WTC11 (cell line): ENCODE data around the gene BTBD9. TPM values are rescaled to one million over a fixed set of nuclear protein-coding genes. Genes with fewer than 3 reads are reported as not detected.

Source experiments
- ATAC-seq: fragments of 200-7000 bp; cut with Tn5 transposase; 2 replicates; pipeline ENCODE4 v1.10.0; 2021; ENCODE audit warnings: mild to moderate bottlenecking, moderate library complexity
- CTCF ChIA-PET: fragments of 300-600 bp; sonication (Branson Sonifier 250); formaldehyde crosslinking; loops from one replicate; lab custom pipeline; 2021; ENCODE audit warnings: antibody characterized with exemption; lab: Charles Lee
- POLR2A ChIA-PET: fragments of 350-600 bp; sonication (Branson Sonifier 250); formaldehyde crosslinking; loops from one replicate; lab custom pipeline; 2021; ENCODE audit warnings: antibody characterized with exemption; lab: Charles Lee
- DNase-seq: peaks from one replicate; pipeline ENCODE4 v3.0.0; 2021; ENCODE audit warnings: low spot score
- H3K27ac Mint-ChIP-seq: 2 replicates; pipeline ENCODE4 v1.8.0; 2021; ENCODE audit warnings: mixed read lengths
- H3K27me3 Mint-ChIP-seq: 2 replicates; pipeline ENCODE4 v1.8.0; 2021; ENCODE audit warnings: low read depth, mild to moderate bottlenecking, moderate library complexity, mixed read lengths
- H3K36me3 Mint-ChIP-seq: 2 replicates; pipeline ENCODE4 v1.8.0; 2021; ENCODE audit warnings: mixed read lengths
- H3K4me1 Mint-ChIP-seq: 2 replicates; pipeline ENCODE4 v1.8.0; 2022; ENCODE audit warnings: mixed read lengths
- H3K4me3 Mint-ChIP-seq: 2 replicates; pipeline ENCODE4 v1.8.0; 2021; ENCODE audit warnings: mild to moderate bottlenecking, moderate library complexity, mixed read lengths
- H3K9me3 Mint-ChIP-seq: 2 replicates; pipeline ENCODE4 v1.8.0; 2021; ENCODE audit warnings: mixed read lengths
- AFF4 ChIP-seq: sonication (generic); formaldehyde crosslinking; IDR thresholded peaks from 2 replicates; pipeline ENCODE4 v1.8.1; 2023; ENCODE audit warnings: mild to moderate bottlenecking, missing genetic modification reagents, borderline replicate concordance
- AR ChIP-seq: fragments of 250-450 bp; sonication (Bioruptor Pico); IDR thresholded peaks from 2 replicates; pipeline ENCODE4 v1.9.0; 2021; ENCODE audit warnings: mild to moderate bottlenecking
- ATF2 ChIP-seq: sonication (generic); formaldehyde crosslinking; IDR thresholded peaks from 2 replicates; pipeline ENCODE4 v1.8.1; 2022; ENCODE audit warnings: low read depth, missing genetic modification reagents, borderline replicate concordance
- EMX1 ChIP-seq: fragments of 250-450 bp; sonication (Bioruptor Pico); IDR thresholded peaks from 2 replicates; pipeline ENCODE4 v1.8.0; 2021; ENCODE audit warnings: mild to moderate bottlenecking
- ETV6 ChIP-seq: sonication (generic); formaldehyde crosslinking; IDR thresholded peaks from 2 replicates; pipeline ENCODE4 v1.8.1; 2022; ENCODE audit warnings: mild to moderate bottlenecking, missing genetic modification reagents
- GRHL2 ChIP-seq: fragments of 250-450 bp; sonication (Bioruptor Pico); IDR thresholded peaks from 2 replicates; pipeline ENCODE4 v1.8.0; 2022; ENCODE audit warnings: mild to moderate bottlenecking, moderate library complexity; ENCODE audit not compliant: insufficient replicate concordance, severe bottlenecking
- GTF2I ChIP-seq: fragments of 250-450 bp; sonication (Bioruptor Pico); conservative IDR thresholded peaks from 2 replicates; pipeline ENCODE4 v1.4.0; 2021; ENCODE audit warnings: mild to moderate bottlenecking
- IRF2 ChIP-seq: sonication (generic); formaldehyde crosslinking; IDR thresholded peaks from 2 replicates; pipeline ENCODE4 v1.8.0; 2022; ENCODE audit warnings: low read depth, missing genetic modification reagents, borderline replicate concordance
- MAX ChIP-seq: sonication (generic); formaldehyde crosslinking; IDR thresholded peaks from 2 replicates; pipeline ENCODE4 v1.8.0; 2022; ENCODE audit warnings: mild to moderate bottlenecking, missing genetic modification reagents
- NR2C2 ChIP-seq: sonication (generic); formaldehyde crosslinking; IDR thresholded peaks from 2 replicates; pipeline ENCODE4 v1.8.0; 2022; ENCODE audit warnings: mild to moderate bottlenecking, missing genetic modification reagents
- OVOL2 ChIP-seq: fragments of 250-450 bp; sonication (Bioruptor Pico); IDR thresholded peaks from 2 replicates; pipeline ENCODE4 v1.9.0; 2021; ENCODE audit warnings: mild to moderate bottlenecking, borderline replicate concordance
- SOX15 ChIP-seq: fragments of 250-450 bp; sonication (Bioruptor Pico); IDR thresholded peaks from 2 replicates; pipeline ENCODE4 v1.9.0; 2021; ENCODE audit warnings: mild to moderate bottlenecking
- TCF7 ChIP-seq: sonication (generic); formaldehyde crosslinking; IDR thresholded peaks from 2 replicates; pipeline ENCODE4 v1.8.0; 2022; ENCODE audit warnings: mild to moderate bottlenecking, low read depth, missing genetic modification reagents, moderate library complexity
- USF1 ChIP-seq: sonication (generic); formaldehyde crosslinking; IDR thresholded peaks from 2 replicates; pipeline ENCODE4 v1.8.0; 2022; ENCODE audit warnings: mild to moderate bottlenecking, missing genetic modification reagents
- ZBTB43 ChIP-seq: sonication (generic); formaldehyde crosslinking; IDR thresholded peaks from 2 replicates; pipeline ENCODE4 v1.8.1; 2023; ENCODE audit warnings: mild to moderate bottlenecking, missing genetic modification reagents
- ZNF423 ChIP-seq: fragments of 250-450 bp; sonication (Bioruptor Pico); IDR thresholded peaks from 2 replicates; pipeline ENCODE4 v2.1.2; 2022; ENCODE audit warnings: mild to moderate bottlenecking, moderate library complexity
- total RNA-seq: library from RNA; stranded (reverse); gene quantifications from 3 replicates; pipeline ENCODE4 v1.2.3, GENCODE V29; 2021
- TF ChIP-seq, protein P1 (sequence below): fragments of 250-450 bp; sonication (Bioruptor Pico); IDR thresholded peaks from 2 replicates; pipeline ENCODE4 v1.9.0; 2021; ENCODE audit warnings: mild to moderate bottlenecking

BTBD9 gene
- total RNA-seq, 1 experiment from 2014 or later, result 4.2 TPM

DNA sequence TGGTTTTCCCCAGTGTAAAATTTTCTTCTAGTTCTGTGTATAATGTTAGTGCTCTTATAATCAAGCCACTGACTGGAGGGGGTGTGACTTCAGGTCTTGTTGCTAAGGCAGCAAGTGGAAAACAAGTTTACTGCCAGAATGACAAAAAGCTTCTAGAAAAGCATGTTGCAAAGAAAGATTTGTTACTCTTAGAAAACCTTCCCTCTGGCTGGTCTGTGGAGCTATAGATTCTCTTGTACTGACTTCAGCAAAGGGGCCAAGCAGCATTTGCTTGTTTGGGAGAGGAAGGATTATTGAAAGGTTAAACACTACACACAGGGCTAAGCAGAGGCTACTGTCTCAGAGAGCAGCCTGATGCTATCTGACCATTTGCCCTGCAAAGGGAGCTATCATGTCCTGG is 288.8 kb downstream of the BTBD9 start:
- Mint-ChIP-seq H3K27ac (peak overlapping the region; percentile 50; the same call in 1 of the 2 replicates), H3K4me3 (no peak overlapping the region), H3K9me3 (no peaks in the 10 kb centered on the region), H3K4me1 (peaks cover 26% of the 10 kb centered on the region), H3K36me3 (no peaks in the 10 kb centered on the region), H3K27me3 (no peaks in the 10 kb centered on the region)
- DNase-seq, result no peak
- ChIA-PET CTCF (interaction anchor here (0.8 to 1.1 kb wide), 2 partner anchors 143 to 646 kb away, joined by 3 to 4 read pairs; no protein-coding TSS in a partner anchor), POLR2A (interaction anchor here (0.5 kb wide), 1 partner anchor 1084 kb away, joined by 3 read pairs; no protein-coding TSS in a partner anchor)
- ATAC-seq, result no peak
- TF ChIP-seq ETV6 (CRISPR knock-in tag) (no peak), GTF2I (CRISPR knock-in tag) (no peak), TCF7 (no peak), EMX1 (CRISPR knock-in tag) (no peak)
- TF ChIP-seq, all 79 proteins: peak for 0

GRCh38 chr6:38350220-38350619 is 289.5 kb downstream of the BTBD9 start:
- H3K4me3 Mint-ChIP-seq, result no peak overlapping the region
- no peaks in the 10 kb centered on the region for H3K9me3 Mint-ChIP-seq
- no peaks in the 10 kb centered on the region for H3K36me3 Mint-ChIP-seq
- no peak for ATAC-seq
- POLR2A ChIA-PET, result no interaction called here
- no peak for DNase-seq
- CTCF ChIA-PET, result interaction anchor here (0.6 kb wide), 1 partner anchor 645 kb away, joined by 3 read pairs; no protein-coding TSS in a partner anchor
- H3K4me1 Mint-ChIP-seq, result peaks cover 29% of the 10 kb centered on the region
- H3K27ac Mint-ChIP-seq, result no peak overlapping the region
- no peaks in the 10 kb centered on the region for H3K27me3 Mint-ChIP-seq
- no peak for TF ChIP-seq IRF2 (CRISPR knock-in tag)
- no peak for TF ChIP-seq AFF4 (CRISPR knock-in tag)
- TF ChIP-seq ATF2 (CRISPR knock-in tag), result no peak
- TF ChIP-seq AR (CRISPR knock-in tag), result no peak
- no peak for TF ChIP-seq MAX (CRISPR knock-in tag)

GRCh38 chr6:38349795-38350194 is 289.9 kb downstream of the BTBD9 start:
- no peaks in the 10 kb centered on the region for H3K9me3 Mint-ChIP-seq
- DNase-seq, result no peak

More at GRCh38 chr6:38349795-38350194, 289.9 kb downstream of the BTBD9 start:
- ChIA-PET POLR2A (no interaction called here), CTCF (interaction anchor here (0.6 kb wide), 1 partner anchor 645 kb away, joined by 3 read pairs; no protein-coding TSS in a partner anchor)
- Mint-ChIP-seq H3K4me1 (peaks cover 29% of the 10 kb centered on the region), H3K27ac (no peak overlapping the region), H3K4me3 (no peak overlapping the region), H3K27me3 (no peaks in the 10 kb centered on the region), H3K36me3 (no peaks in the 10 kb centered on the region)
- ATAC-seq, result peak; percentile 11; the same call in 1 of the 2 replicates
- TF ChIP-seq OVOL2 (CRISPR knock-in tag) (no peak), ZNF423 (CRISPR knock-in tag) (no peak), GRHL2 (CRISPR knock-in tag) (no peak), USF1 (CRISPR knock-in tag) (no peak), NR2C2 (CRISPR knock-in tag) (no peak), ZBTB43 (CRISPR knock-in tag) (no peak), SOX15 (no peak)
- TF ChIP-seq, protein P1, sequence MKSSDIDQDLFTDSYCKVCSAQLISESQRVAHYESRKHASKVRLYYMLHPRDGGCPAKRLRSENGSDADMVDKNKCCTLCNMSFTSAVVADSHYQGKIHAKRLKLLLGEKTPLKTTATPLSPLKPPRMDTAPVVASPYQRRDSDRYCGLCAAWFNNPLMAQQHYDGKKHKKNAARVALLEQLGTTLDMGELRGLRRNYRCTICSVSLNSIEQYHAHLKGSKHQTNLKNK (CRISPR knock-in tag), result no peak
